H9 (cell line): ENCODE measurements around the gene ITPR1. TPM values are rescaled to one million over a fixed set of nuclear protein-coding genes. Genes with fewer than 3 reads are reported as not detected.

Experiments
- DNase-seq: peaks from one replicate; pipeline ENCODE4 v3.0.0-alpha.2; 2017
- H2AFZ ChIP-seq: one replicate; pipeline ENCODE4 v1.6.1; 2013; ENCODE audit warnings: mild to moderate bottlenecking, low read length, control low read depth, moderate library complexity
- H2AK5ac ChIP-seq: 2 replicates; pipeline ENCODE4 v1.6.1; 2013; ENCODE audit warnings: low read length, control low read depth, mixed read lengths; ENCODE audit not compliant: insufficient read length
- H2BK120ac ChIP-seq: one replicate; pipeline ENCODE4 v1.6.1; 2013; ENCODE audit warnings: low read depth, mild to moderate bottlenecking, low read length, control low read depth, inconsistent platforms; ENCODE audit not compliant: poor library complexity, severe bottlenecking
- H2BK12ac ChIP-seq: 2 replicates; pipeline ENCODE4 v1.6.1; 2013; ENCODE audit warnings: low read length, control low read depth, mixed read lengths, low read depth; ENCODE audit not compliant: insufficient read length
- H2BK15ac ChIP-seq: 2 replicates; pipeline ENCODE4 v1.6.1; 2013; ENCODE audit warnings: low read depth, low read length, control low read depth
- H2BK20ac ChIP-seq: one replicate; pipeline ENCODE4 v1.6.1; 2013; ENCODE audit warnings: low read depth, mild to moderate bottlenecking, low read length, control low read depth, inconsistent platforms; ENCODE audit not compliant: poor library complexity, severe bottlenecking
- H2BK5ac ChIP-seq: 2 replicates; pipeline ENCODE4 v1.6.1; 2013; ENCODE audit warnings: low read length, control low read depth, mixed read lengths; ENCODE audit not compliant: insufficient read length
- H3K14ac ChIP-seq: 2 replicates; pipeline ENCODE4 v1.6.1; 2013; ENCODE audit warnings: low read length, control low read depth; ENCODE audit not compliant: insufficient read depth
- H3K18ac ChIP-seq: 2 replicates; pipeline ENCODE4 v1.6.1; 2013; ENCODE audit warnings: low read depth, mild to moderate bottlenecking, mixed read lengths, low read length, control low read depth; ENCODE audit not compliant: insufficient read length
- H3K23ac ChIP-seq: 2 replicates; pipeline ENCODE4 v1.6.1; 2013; ENCODE audit warnings: low read length, control low read depth, mixed read lengths, low read depth; ENCODE audit not compliant: insufficient read length
- H3K23me2 ChIP-seq: 2 replicates; pipeline ENCODE4 v1.6.1; 2013; ENCODE audit warnings: low read depth, mild to moderate bottlenecking, mixed read lengths, low read length, control low read depth; ENCODE audit not compliant: insufficient read length, poor library complexity, severe bottlenecking
- H3K27ac ChIP-seq: 2 replicates; pipeline ENCODE4 v1.5.1; 2013; ENCODE audit warnings: low read length, control low read depth, mixed read lengths, low read depth; ENCODE audit not compliant: insufficient read length
- H3K27me3 ChIP-seq: 2 replicates; pipeline ENCODE4 v1.6.1; 2013; ENCODE audit warnings: low read length, control low read depth, inconsistent platforms; ENCODE audit not compliant: insufficient read depth
- H3K4ac ChIP-seq: 2 replicates; pipeline ENCODE4 v1.6.1; 2013; ENCODE audit warnings: low read depth, mild to moderate bottlenecking, control low read depth, inconsistent platforms, low read length, moderate library complexity
- H3K4me1 ChIP-seq: 2 replicates; pipeline ENCODE4 v1.6.1; 2013; ENCODE audit warnings: low read length, control low read depth, inconsistent platforms; ENCODE audit not compliant: insufficient read depth
- H3K4me2 ChIP-seq: 2 replicates; pipeline ENCODE4 v1.6.1; 2013; ENCODE audit warnings: low read length, control low read depth, mixed read lengths; ENCODE audit not compliant: insufficient read length, insufficient read depth
- H3K56ac ChIP-seq: 2 replicates; pipeline ENCODE4 v1.6.1; 2013; ENCODE audit warnings: low read depth, mild to moderate bottlenecking, mixed read lengths, low read length, control low read depth; ENCODE audit not compliant: insufficient read length
- H3K79me1 ChIP-seq: 2 replicates; pipeline ENCODE4 v1.6.1; 2013; ENCODE audit warnings: low read depth, mild to moderate bottlenecking, moderate library complexity, low read length, control low read depth, inconsistent platforms; ENCODE audit not compliant: insufficient read depth, poor library complexity, severe bottlenecking
- H3K79me2 ChIP-seq: 2 replicates; pipeline ENCODE4 v1.6.1; 2013; ENCODE audit warnings: low read length, control low read depth, inconsistent platforms; ENCODE audit not compliant: insufficient read depth
- H3K9ac ChIP-seq: 2 replicates; pipeline ENCODE4 v1.6.1; 2013; ENCODE audit warnings: low read length, control low read depth, mixed read lengths; ENCODE audit not compliant: insufficient read length; ENCODE audit errors: extremely low read depth
- H3K9me3 ChIP-seq: one replicate; pipeline ENCODE4 v1.6.1; 2013; ENCODE audit warnings: low read depth, low read length, inconsistent platforms; ENCODE audit not compliant: control insufficient read depth
- H3T11ph ChIP-seq: one replicate; pipeline ENCODE4 v1.6.1; 2013; ENCODE audit warnings: mild to moderate bottlenecking, low read length, control low read depth, inconsistent platforms
- H4K20me1 ChIP-seq: one replicate; pipeline ENCODE4 v1.6.1; 2013; ENCODE audit not compliant: control insufficient read depth, insufficient read length, insufficient read depth
- H4K5ac ChIP-seq: 2 replicates; pipeline ENCODE4 v1.6.1; 2013; ENCODE audit warnings: low read depth, mild to moderate bottlenecking, mixed read lengths, low read length, control low read depth; ENCODE audit not compliant: insufficient read length
- H4K8ac ChIP-seq: replicated peaks from 2 replicates; pipeline ENCODE4 v1.6.1; 2013; ENCODE audit warnings: low read length, control low read depth, mixed read lengths, low read depth; ENCODE audit not compliant: insufficient read length
- H4K91ac ChIP-seq: 2 replicates; pipeline ENCODE4 v1.6.1; 2013; ENCODE audit warnings: low read depth, mild to moderate bottlenecking, moderate library complexity, mixed read lengths, low read length, control low read depth; ENCODE audit not compliant: insufficient read length
- H3K27ac Mint-ChIP-seq, 3 experiments: 2 replicates in 2 of 3; 3 replicates in 1 of 3; pipeline ENCODE4 v1.8.0; 2020 to 2021; ENCODE audit warnings: mixed read lengths in 3 of 3, mild to moderate bottlenecking in 1 of 3, moderate library complexity in 1 of 3
- H3K27me3 Mint-ChIP-seq: 2 replicates; pipeline ENCODE4 v1.8.0; 2021; ENCODE audit warnings: low read depth, mild to moderate bottlenecking, moderate library complexity, mixed read lengths
- H3K36me3 Mint-ChIP-seq, 3 experiments: 2 replicates in 2 of 3; 3 replicates in 1 of 3; pipeline ENCODE4 v1.8.0; 2020 to 2021; ENCODE audit warnings: low read depth in 3 of 3, mixed read lengths in 3 of 3; ENCODE audit not compliant: insufficient read depth in 1 of 3
- H3K4me1 Mint-ChIP-seq, 2 experiments: 2 replicates each; pipeline ENCODE4 v1.8.0; 2020; ENCODE audit warnings: mixed read lengths in 2 of 2
- H3K4me3 Mint-ChIP-seq, 2 experiments: 2 replicates in 1 of 2; 3 replicates in 1 of 2; pipeline ENCODE4 v1.8.0; 2020 to 2021; ENCODE audit warnings: mild to moderate bottlenecking in 2 of 2, mixed read lengths in 2 of 2, moderate library complexity in 1 of 2
- H3K9me3 Mint-ChIP-seq, 2 experiments: 2 replicates in 1 of 2; 3 replicates in 1 of 2; pipeline ENCODE4 v1.8.0; 2020; ENCODE audit warnings: mild to moderate bottlenecking in 2 of 2, mixed read lengths in 2 of 2, moderate library complexity in 1 of 2
- CTCF ChIP-seq: fragments of 200-600 bp; sonication (generic); conservative IDR thresholded peaks from 3 replicates; pipeline ENCODE4 v1.8.0; 2021; ENCODE audit warnings: antibody characterized with exemption, mild to moderate bottlenecking
- whole genome bisulfite sequencing: extraction: QIAGEN DNeasy Blood & Tissue Kit; methylation state at CpG from one replicate; pipeline ENCODE4 v1.1.7; 2013; ENCODE audit warnings: missing lambda C conversion rate, low lambda C conversion rate, mixed read lengths; ENCODE audit not compliant: insufficient read length; ENCODE audit errors: extremely low coverage; 5-methylcytosine and 5-hydroxymethylcytosine counted together
- total RNA-seq: library from RNA; stranded (reverse); gene quantifications from 2 replicates; pipeline ENCODE4 v1.2.1, GENCODE V29; 2021

The ITPR1 gene
- total RNA-seq, 1 experiment from 2014 or later, result 4.2 TPM

- WGBS, result no CpG with 5 or more reads among the region's 5 CpGs
- no peak overlapping the region for H3K27ac ChIP-seq
- H3T11ph ChIP-seq, result no peak overlapping the region
- Mint-ChIP-seq H3K4me1 (peaks cover 13 to 15% of the 10 kb centered on the region in 2 experiments), H3K27me3 (no peaks in the 10 kb centered on the region), H3K27ac (no peak overlapping the region), H3K9me3 (no peaks in the 10 kb centered on the region), H3K36me3 (peaks cover 0 to 5% (median 3%) of the 10 kb centered on the region in 3 experiments; a peak in 5 of 7 replicates), H3K4me3 (no peak overlapping the region)
- no peak overlapping the region for H2BK12ac ChIP-seq
- no peak overlapping the region for H2BK20ac ChIP-seq
- no peak overlapping the region for H3K14ac ChIP-seq
- no peak overlapping the region for H3K18ac ChIP-seq
- no peaks in the 10 kb centered on the region for H3K23me2 ChIP-seq
- no peaks in the 10 kb centered on the region; the same call in 1 of the 2 replicates for H3K4me1 ChIP-seq
- H3K79me2 ChIP-seq, result no peaks in the 10 kb centered on the region
- no peak overlapping the region for H3K4ac ChIP-seq
- H4K5ac ChIP-seq, result no peak overlapping the region
- no peak overlapping the region for H2AFZ ChIP-seq
- no peak for TF ChIP-seq CTCF
- H4K91ac ChIP-seq, result no peak overlapping the region
- H2AK5ac ChIP-seq, result no peak overlapping the region
- H2BK120ac ChIP-seq, result no peak overlapping the region
- H3K79me1 ChIP-seq, result no peaks in the 10 kb centered on the region
- no peaks in the 10 kb centered on the region for H3K9me3 ChIP-seq
- H3K9ac ChIP-seq, result no peak overlapping the region
- no peak overlapping the region for H3K23ac ChIP-seq
- H4K20me1 ChIP-seq, result no peaks in the 10 kb centered on the region
- H3K27me3 ChIP-seq, result no peaks in the 10 kb centered on the region
- DNase-seq, result no peak
- no peak overlapping the region for H3K4me2 ChIP-seq
- H2BK15ac ChIP-seq, result no peak overlapping the region
- no peak overlapping the region for H2BK5ac ChIP-seq
- H4K8ac ChIP-seq, result no peak overlapping the region
- no peak overlapping the region for H3K56ac ChIP-seq
Measured at GRCh38 chr3:4449043-4449805, 43.9 kb upstream of the ITPR1 start.
